Measurements from ENCODE around the gene TMEM150C. TPM values are rescaled to one million over a fixed set of nuclear protein-coding genes. Genes with fewer than 3 reads are reported as not detected.
A peak's percentile ranks its signal among the peaks of the same experiment; 100 is the strongest.

Gene TMEM150C
- total RNA-seq, 2 experiments from 2014 or later, result not detected

DNA sequence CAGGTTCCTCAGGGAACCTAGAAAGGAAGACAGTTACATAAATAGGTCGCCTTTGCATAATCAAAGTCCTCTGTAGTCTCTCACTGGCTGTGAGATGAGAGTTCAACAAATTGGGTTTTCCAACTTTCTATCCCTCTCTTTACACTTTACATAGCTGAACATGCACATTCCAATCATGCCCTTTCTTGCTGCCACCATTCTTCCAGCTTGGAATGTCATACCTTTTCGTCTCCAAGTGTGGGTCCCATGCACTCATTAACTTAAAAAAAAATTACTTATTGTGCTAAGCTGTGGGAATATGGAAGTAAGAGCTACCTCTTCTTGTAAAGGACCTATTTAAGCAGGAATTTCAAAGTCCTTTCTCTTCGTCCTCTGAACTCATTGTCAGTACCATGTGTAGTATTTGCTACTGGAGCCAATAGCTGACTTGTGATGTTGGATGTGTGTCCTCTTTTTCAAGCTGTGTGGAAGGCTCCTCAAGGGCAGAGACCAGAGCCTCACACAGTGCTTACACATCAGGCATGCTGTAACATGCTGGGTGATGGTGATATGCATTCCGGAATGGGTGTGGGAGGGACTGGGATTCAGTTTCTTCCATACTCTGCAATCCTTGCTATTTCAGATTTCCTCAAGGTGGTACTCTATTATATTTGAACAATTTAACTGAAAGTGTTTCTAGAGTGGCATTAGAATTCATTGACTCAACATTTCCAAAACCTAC lies 124.3 kb downstream of the TMEM150C start:
- TF ChIP-seq, protein P1, sequence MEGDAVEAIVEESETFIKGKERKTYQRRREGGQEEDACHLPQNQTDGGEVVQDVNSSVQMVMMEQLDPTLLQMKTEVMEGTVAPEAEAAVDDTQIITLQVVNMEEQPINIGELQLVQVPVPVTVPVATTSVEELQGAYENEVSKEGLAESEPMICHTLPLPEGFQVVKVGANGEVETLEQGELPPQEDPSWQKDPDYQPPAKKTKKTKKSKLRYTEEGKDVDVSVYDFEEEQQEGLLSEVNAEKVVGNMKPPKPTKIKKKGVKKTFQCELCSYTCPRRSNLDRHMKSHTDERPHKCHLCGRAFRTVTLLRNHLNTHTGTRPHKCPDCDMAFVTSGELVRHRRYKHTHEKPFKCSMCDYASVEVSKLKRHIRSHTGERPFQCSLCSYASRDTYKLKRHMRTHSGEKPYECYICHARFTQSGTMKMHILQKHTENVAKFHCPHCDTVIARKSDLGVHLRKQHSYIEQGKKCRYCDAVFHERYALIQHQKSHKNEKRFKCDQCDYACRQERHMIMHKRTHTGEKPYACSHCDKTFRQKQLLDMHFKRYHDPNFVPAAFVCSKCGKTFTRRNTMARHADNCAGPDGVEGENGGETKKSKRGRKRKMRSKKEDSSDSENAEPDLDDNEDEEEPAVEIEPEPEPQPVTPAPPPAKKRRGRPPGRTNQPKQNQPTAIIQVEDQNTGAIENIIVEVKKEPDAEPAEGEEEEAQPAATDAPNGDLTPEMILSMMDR (IDR thresholded peaks at IDR 0.05), result no peak
- intact Hi-C loops (cut with DNase I, micrococcal nuclease), result loop anchor here in 1 of 2 experiments (10.0 kb wide), 1 partner anchor 1047 kb away; the partner anchor contains the start of gene ABRAXAS1
- Histone ChIP-seq H3K27me3 (ENCODE audit: control insufficient read depth in 1 of 2, insufficient read depth in 2 of 2, low read length in 2 of 2) (no peaks in the 10 kb centered on the region), H3K36me3 (ENCODE audit: insufficient read depth, low read length) (peaks cover 11% of the 10 kb centered on the region), H3K27ac (ENCODE audit: low read depth in 1 of 2, low read length in 2 of 2) (no peak overlapping the region), H3K4me1 (ENCODE audit: insufficient read depth, low read length) (peaks cover 21% of the 10 kb centered on the region), H3K9me3 (ENCODE audit: control insufficient read depth in 1 of 2, insufficient read depth in 1 of 2, low read length in 2 of 2) (no peaks in the 10 kb centered on the region), H3K4me3 (ENCODE audit: low read length) (no peak overlapping the region)
- H3K27ac Mint-ChIP-seq, result no peak overlapping the region
- POLR2A ChIA-PET, result interaction anchor here (0.6 to 1.0 kb wide), 3 partner anchors 8 to 68 kb away, joined by 3 read pairs; no protein-coding TSS in a partner anchor
- H3K9me3 Mint-ChIP-seq, result no peaks in the 10 kb centered on the region
- CTCF ChIA-PET, result interaction anchor here (0.7 to 2.4 kb wide), 2 partner anchors 8 to 88 kb away, joined by 3 to 9 read pairs; no protein-coding TSS in a partner anchor
- peaks cover 83% of the 10 kb centered on the region for H3K4me1 Mint-ChIP-seq (ENCODE audit: low read depth)
- DNase-seq (no peak), ATAC-seq (ENCODE audit: poor library complexity) (no peak)
- H3K36me3 Mint-ChIP-seq (ENCODE audit: low read depth), result peaks cover 56% of the 10 kb centered on the region
- H3K27me3 Mint-ChIP-seq, result no peaks in the 10 kb centered on the region
- H3K4me3 Mint-ChIP-seq, result peak overlapping the region; percentile 6

GRCh38 chr4:82436780-82437179 lies 125.0 kb downstream of the TMEM150C start:
- CTCF ChIA-PET, result interaction anchor here (0.9 to 2.4 kb wide), 2 partner anchors 8 to 76 kb away, joined by 3 to 9 read pairs; no protein-coding TSS in a partner anchor
- H3K27me3 ChIP-seq (ENCODE audit: control insufficient read depth in 1 of 2, insufficient read depth in 2 of 2, low read length in 2 of 2), result no peaks in the 10 kb centered on the region
- peaks cover 28% of the 10 kb centered on the region for H3K4me1 ChIP-seq (ENCODE audit: insufficient read depth, low read length)
- no peaks in the 10 kb centered on the region for H3K27me3 Mint-ChIP-seq
- POLR2A ChIA-PET, result interaction anchor here (0.6 to 1.0 kb wide), 2 partner anchors 8 to 68 kb away, joined by 3 read pairs; no protein-coding TSS in a partner anchor
- no peak overlapping the region for H3K27ac ChIP-seq (ENCODE audit: low read depth in 1 of 2, low read length in 2 of 2)
- intact Hi-C loops (cut with DNase I, micrococcal nuclease), result loop anchor here in 1 of 2 experiments (10.0 kb wide), 1 partner anchor 1048 kb away; the partner anchor contains the start of gene ABRAXAS1
- H3K27ac Mint-ChIP-seq, result no peak overlapping the region
- no peak overlapping the region for H3K4me3 Mint-ChIP-seq
- H3K4me1 Mint-ChIP-seq (ENCODE audit: low read depth), result peaks cover 83% of the 10 kb centered on the region
- TF ChIP-seq, protein P1 (IDR thresholded peaks at IDR 0.05), result no peak
- H3K36me3 ChIP-seq (ENCODE audit: insufficient read depth, low read length), result peaks cover 11% of the 10 kb centered on the region
- no peak for ATAC-seq (ENCODE audit: poor library complexity)
- DNase-seq, result no peak
- H3K9me3 ChIP-seq (ENCODE audit: control insufficient read depth in 1 of 2, insufficient read depth in 1 of 2, low read length in 2 of 2), result no peaks in the 10 kb centered on the region
- H3K4me3 ChIP-seq (ENCODE audit: low read length), result no peak overlapping the region
- H3K36me3 Mint-ChIP-seq (ENCODE audit: low read depth), result peaks cover 50% of the 10 kb centered on the region
- no peaks in the 10 kb centered on the region for H3K9me3 Mint-ChIP-seq

DNA sequence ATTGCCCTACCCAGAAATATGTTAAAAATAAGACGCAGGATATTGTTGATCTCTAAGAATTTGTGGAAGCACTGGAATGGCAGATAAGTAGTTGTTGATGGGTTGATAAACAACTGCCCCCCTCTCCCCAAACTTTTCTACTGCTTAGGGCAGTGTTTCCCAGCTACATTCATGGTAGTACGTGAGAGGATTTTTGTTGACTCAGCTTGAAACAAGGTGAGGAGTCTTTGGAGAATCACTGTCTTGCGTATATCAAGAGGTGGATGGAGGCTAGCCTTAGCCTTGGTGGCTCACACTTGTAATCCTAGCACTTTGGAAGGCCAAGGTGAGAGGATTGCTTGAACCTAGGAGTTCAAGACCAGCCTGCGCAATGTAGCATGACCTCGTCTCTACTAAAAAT lies 125.7 kb downstream of the TMEM150C start:
- Mint-ChIP-seq H3K27me3 (no peaks in the 10 kb centered on the region), H3K36me3 (ENCODE audit: low read depth) (peaks cover 51% of the 10 kb centered on the region), H3K4me3 (no peak overlapping the region), H3K9me3 (no peaks in the 10 kb centered on the region), H3K4me1 (ENCODE audit: low read depth) (peaks cover 83% of the 10 kb centered on the region), H3K27ac (no peak overlapping the region)
- H3K36me3 ChIP-seq (ENCODE audit: insufficient read depth, low read length), result peaks cover 11% of the 10 kb centered on the region
- CTCF ChIA-PET, result interaction anchor here (0.9 kb wide), 1 partner anchor 75 kb away, joined by 3 read pairs; no protein-coding TSS in a partner anchor
- no peak overlapping the region for H3K4me3 ChIP-seq (ENCODE audit: low read length)
- intact Hi-C loops (cut with DNase I, micrococcal nuclease), result loop anchor here in 1 of 2 experiments (10.0 kb wide), 1 partner anchor 1049 kb away; the partner anchor contains the start of gene ABRAXAS1
- H3K27me3 ChIP-seq (ENCODE audit: control insufficient read depth in 1 of 2, insufficient read depth in 2 of 2, low read length in 2 of 2), result no peaks in the 10 kb centered on the region
- TF ChIP-seq, protein P1 (IDR thresholded peaks at IDR 0.05), result no peak
- POLR2A ChIA-PET, result no interaction called here
- DNase-seq (no peak), ATAC-seq (ENCODE audit: poor library complexity) (no peak)
- H3K4me1 ChIP-seq (ENCODE audit: insufficient read depth, low read length), result peaks cover 31% of the 10 kb centered on the region
- no peak overlapping the region for H3K27ac ChIP-seq (ENCODE audit: low read depth in 1 of 2, low read length in 2 of 2)
- H3K9me3 ChIP-seq (ENCODE audit: control insufficient read depth in 1 of 2, insufficient read depth in 1 of 2, low read length in 2 of 2), result no peaks in the 10 kb centered on the region

Measured in CD4-positive, alpha-beta T cell (primary cell).